GM18519 (cell line): Measurements from ENCODE around the gene PTGDS.

Experiments
- ATAC-seq: cut with Tn5 transposase; IDR thresholded peaks from one replicate; pipeline ENCODE4 v1.9.1; 2021; ENCODE audit warnings: mild to moderate bottlenecking, moderate library complexity; ENCODE audit not compliant: unreplicated experiment, low FRiP score

Gene PTGDS

DNA sequence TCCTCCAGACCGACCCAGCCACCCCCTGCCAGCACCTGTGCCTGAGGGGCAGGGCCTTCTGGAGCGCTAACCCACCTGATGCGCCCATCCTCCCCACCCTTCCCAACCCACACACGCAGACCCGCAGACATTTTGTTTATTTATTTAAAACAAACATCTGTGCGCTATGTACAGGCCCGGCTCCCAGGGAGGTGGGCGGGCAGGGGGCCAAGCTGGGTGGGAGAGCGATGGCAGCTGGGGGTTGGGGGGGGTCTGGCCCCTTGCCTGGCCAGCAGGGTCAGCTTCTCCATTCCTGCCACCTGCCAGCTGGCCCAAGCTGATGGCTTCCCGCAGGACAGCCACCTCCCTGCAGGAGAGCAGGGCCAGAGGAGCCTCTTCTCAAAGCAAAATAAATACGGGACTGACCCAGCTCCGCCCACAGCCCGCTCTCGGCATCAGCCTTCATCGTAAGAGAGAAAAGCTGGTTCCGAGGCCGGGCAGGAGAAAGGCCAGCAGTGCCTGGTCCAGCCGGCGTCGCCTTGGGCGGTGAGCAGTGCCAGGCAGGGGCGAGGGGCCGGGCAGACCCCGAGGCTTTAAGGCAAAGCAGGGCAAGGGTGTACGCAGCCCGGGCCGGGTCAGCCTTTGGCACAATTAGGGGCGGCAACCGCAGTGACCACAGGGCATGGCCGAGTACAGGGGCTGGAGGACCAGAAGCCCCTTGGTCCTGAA is 30.0 kb downstream of the PTGDS start:
- no peak for ATAC-seq

- no peak for ATAC-seq
These were observed 30.5 kb downstream of the PTGDS start for GRCh38 chr9:137007816-137008270.

DNA sequence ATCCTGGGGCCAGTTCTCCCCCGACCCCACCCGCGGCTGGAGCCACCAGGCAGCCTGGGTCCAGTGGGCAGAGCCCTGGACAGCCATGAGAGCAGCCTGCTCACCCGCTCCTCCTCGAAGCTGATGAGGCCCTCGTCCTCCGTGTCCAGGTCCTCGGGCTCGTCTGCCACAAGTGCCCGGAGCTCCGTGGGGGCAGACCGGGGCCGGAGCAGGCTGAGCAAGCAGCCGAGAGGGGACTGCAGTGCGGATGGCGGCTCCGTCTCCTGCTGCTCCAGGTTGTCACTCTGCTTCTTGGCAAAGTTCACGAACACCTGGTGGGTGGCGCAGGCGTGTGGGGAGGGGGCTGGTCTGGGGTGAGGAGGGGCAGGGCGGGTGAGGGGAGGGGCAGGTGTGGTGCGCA is 31.0 kb downstream of the PTGDS start:
- ATAC-seq: no peak

DNA sequence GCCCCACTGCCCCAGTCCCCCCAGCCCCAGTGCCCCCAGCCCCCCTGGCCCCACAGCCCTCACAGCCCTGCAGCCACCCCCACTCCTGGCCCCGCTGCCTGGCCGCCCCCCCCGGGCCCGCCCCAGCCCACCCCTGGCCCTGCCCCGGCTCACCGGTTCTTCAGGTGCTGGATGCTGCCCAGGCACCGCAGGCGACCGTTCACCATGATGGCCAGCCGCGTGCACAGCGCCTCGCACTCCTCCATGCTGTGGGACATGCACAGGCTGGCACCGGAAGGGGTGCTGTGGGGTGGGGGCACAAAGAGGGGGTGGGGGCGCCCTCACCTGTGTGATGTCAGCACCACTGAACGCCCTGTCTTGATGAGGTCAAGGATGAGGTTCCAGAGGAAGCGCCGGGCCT is 31.9 kb downstream of the PTGDS start:
- ATAC-seq: no peak

DNA sequence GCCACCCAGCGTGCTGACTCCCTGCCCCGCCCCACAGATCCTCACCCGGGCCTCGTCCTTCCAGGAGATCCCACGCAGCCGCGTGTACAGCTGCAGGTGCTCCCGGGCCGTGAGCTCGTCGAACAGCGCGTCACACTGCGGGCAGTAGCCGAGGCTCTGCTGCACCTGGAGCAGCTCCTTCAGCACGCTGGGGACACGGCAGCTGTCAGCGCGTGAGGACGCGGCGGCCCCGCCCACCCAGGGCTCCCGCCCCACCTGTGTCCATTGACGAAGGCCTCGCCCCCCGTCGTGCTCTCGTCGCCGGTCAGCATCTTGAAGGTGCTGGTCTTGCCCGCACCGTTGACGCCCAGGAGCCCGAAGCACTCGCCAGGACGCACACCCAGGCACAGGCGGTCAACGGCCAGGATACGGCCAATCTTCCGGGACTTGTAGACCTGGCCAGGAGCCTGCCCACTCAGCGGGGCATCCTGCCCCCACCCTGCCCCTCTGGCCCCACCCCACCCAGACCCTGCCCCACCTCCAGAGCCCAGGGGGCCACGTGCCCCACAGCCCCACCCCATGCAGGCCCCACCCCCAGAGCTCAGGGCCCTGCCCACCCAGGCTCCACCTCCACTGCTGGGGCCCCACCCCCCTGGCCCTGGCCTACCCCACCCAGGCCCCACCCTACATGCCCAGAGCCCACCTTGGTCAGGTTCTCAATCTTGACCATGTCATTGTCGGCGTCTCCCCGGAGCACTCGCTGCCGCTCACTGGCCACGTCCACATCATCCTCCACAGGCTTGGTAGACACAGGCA is 32.8 kb downstream of the PTGDS start:
- no peak for ATAC-seq

- ATAC-seq: no peak
These were observed 33.9 kb downstream of the PTGDS start for GRCh38 chr9:137011156-137011555.

DNA sequence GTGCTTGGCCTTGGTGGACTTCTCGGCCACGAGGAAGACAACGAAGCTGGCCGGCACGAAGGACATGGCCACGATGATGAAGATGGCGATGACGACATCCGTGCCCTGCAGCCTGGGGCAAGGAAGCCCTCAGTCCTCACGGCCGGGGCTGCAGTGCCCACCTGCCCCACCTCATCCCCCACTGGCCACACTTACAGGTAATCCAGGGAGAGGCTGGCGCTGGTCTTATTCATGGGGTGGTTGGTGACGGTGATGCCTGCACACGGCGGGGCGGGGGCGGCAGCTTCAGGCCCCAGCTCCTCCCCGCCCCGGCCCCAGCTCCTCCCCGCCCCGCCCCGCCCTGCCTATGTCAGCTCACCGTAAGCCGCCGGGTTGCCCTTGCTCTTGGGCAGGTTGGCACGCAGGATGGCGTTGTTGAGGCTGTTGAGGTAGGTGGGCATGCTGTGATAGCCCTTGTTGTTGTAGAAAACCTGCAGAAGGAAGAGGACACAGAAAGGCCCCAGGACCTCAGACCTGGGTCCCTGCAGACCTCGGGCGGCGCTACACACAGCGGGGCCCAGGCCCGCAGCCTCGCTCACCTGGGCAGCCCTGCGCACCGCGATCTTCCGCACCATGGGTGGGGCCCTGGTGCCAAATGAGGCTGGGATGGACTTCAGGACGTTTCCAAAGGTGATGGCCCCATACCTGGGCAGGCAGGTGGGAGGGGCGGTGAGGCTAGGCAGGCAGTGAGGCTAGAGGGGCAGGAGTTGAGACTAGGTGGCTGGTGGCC is 34.8 kb downstream of the PTGDS start:
- no peak for ATAC-seq

DNA sequence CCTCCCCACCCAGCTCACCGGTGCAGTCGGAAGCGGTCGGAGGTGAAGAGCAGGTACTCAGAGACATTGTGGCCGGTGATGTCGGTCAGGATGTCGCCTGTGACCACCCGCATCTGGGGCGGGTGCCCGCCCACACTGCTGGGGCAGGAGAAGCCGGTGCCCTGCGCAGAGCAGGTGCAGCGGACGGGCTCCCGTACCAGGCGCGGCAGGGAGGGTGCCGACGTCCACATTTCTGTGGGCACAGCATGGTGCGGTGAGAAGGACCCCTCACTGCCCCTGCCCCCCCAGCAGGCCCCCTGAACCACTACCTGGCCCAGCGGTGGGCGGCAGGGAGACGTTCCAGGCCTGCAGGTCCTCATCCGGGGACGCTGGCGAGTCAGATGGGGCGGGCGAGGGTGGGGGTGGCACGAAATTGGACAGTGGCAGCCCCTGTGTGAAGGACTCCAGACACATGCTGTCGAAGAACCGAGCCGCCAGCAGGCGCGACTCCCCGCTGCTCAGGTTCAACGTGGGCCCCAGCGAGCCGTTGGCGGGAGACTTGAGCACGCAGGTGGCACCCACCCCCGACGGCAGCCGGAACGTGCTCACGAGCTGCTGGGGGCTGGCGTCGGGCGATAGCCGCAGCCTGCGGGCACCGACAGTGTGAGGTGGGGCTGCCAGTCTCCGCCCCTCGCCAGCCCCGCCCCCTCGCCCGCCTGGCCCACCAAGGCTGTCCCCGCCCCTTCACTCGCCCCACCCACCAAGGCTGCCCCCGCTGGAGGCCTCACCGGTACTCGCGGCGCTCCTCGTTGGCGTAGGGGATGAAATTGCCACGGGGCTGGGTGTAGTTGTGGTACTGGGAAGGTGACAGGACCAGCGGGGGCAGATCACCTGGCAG is 35.6 kb downstream of the PTGDS start:
- no peak for ATAC-seq

DNA sequence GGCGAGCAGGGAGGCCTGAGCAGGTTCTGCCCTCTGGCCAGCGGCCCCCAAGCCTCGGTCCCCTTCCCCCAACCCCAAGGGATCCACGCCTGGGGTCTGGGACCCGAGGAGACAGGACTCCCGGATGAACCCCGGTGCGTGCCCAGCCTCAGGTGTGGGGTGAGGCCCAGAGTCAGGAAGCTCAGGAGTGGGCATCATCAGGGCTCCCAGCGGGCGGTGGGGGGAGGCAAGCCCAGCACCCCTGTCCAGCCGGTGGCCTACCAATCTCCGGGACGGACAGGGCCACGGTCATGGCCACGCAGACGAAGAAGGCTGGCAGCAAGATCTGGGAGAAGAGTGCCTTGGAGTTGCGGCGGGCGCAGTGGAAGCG is 36.3 kb downstream of the PTGDS start:
- no peak for ATAC-seq

GRCh38 chr9:137014166-137014565 is 36.9 kb downstream of the PTGDS start:
- ATAC-seq: no peak

DNA sequence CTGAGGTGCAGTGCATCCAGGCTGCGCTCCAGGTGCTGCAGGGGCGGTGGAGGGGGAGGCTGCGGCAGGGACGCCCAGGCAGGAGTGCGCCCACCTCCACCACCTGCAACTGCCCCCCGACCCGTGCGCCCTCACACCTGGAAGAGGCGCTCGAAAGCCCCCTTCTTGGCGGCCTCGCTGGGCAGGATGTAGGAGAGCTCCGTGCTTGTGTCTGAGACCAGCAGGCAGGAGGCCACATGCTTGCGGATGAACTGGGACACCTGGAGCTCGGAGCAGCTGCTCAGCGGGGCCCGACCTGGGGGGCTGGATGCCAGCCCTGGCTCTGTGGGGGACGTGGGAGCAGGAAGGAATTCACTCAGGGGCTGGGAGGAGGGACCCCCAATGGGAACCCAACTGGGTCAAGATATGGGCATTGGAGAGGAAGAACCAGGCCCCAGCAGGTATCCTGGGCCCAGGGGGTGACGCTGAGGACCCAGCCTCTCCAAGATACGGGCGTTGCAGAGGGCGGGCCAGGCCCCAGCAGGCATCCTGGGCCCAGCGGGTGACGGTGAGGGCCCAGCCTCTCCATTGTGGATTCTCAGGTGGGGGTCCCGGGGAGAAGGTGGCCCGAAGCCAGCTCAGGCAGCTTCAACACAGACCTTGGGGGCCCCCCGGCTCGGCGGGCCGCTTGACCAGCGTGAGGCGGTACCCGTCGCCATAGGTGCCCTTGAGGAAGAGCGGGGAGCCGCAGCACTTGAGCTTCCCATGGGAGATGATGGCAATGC is 37.7 kb downstream of the PTGDS start:
- no peak for ATAC-seq

DNA sequence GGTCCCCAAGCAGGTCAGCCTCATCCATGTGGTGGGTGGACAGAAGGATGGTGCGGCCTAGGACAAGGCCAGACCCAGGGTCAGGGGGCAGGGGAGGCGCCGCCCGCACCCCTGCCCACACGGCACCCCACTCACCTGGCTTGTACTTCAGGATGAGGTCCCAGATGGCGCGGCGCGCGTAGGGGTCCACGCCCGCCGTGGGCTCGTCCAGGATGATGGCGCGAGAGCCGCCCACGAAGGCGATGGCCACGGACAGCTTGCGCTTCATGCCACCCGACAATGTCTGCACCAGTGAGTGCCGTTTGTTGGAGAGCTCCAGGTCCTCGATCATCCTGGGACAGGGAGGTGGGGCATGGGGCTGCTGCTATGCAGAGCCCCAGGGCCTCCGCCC is 38.2 kb downstream of the PTGDS start:
- ATAC-seq: no peak

GRCh38 chr9:137015976-137016375 is 38.7 kb downstream of the PTGDS start:
- ATAC-seq: no peak

DNA sequence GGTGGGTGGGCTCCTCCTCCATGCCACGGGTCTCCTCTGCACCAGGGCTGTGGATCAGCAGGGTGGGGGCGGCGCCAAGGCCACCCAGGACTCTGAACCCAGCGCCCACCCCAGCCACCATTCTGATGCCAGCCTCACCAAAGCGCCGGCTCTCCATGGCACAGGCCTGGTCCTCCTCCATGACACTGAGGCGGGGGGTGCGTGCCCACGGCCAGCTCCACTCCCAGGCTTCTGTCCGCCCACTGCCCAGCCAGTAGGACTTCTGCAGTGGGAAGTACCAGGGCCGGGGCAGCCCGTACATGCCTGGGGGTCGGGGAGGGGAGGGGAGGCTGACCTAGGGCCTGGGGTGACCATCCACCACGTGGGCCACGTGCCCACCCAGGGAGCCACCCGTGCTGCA is 39.1 kb downstream of the PTGDS start:
- no peak for ATAC-seq

DNA sequence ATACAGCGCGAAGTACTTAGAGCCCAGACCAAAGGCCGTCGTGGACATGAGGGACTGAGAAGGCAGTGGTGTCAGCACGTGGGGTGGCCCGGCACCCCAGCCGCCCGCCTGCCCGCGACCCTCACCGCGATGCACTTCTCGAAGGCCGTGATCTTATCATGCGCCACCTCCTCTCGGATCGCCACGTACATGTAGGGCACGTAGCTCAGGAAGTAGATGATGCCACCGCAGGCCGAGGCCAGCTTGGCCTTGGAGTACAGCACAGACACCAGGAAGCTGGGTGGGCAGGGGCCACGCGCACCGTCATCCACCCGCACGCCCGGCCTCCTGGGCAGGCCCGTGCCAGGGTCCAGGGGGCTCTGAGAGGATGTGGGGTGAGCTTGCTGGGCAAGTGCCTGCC is 39.8 kb downstream of the PTGDS start:
- no peak for ATAC-seq

- no peak for ATAC-seq
These were observed 40.6 kb downstream of the PTGDS start for GRCh38 chr9:137017791-137018497.

- ATAC-seq: no peak
These were observed 41.7 kb downstream of the PTGDS start for GRCh38 chr9:137018761-137019559.
